ENCODE data around the gene SPATA31C2.

SPATA31C2 gene

GRCh38 chr9:88108779-88109178 is 29.5 kb downstream of the SPATA31C2 start:
- TF ChIP-seq POLR2A (IDR thresholded peaks at IDR 0.05; ENCODE audit: extremely low read depth, insufficient read length), result no peak
- TF ChIP-seq MYC (IDR thresholded peaks at IDR 0.05; ENCODE audit: low read depth, low read length), result no peak
- H3K4me3 ChIP-seq (ENCODE audit: low read depth, low read length), result no peak overlapping the region
- DNase-seq (ENCODE audit: low read depth), result no peak

GRCh38 chr9:88106492-88106891 is 31.8 kb downstream of the SPATA31C2 start:
- DNase-seq (ENCODE audit: low read depth), result peak; percentile 28
- no peak overlapping the region for H3K4me3 ChIP-seq (ENCODE audit: low read depth, low read length)
- TF ChIP-seq MAX (IDR thresholded peaks at IDR 0.05; ENCODE audit: low read depth, low read length) (peak; percentile 88), POLR2A (IDR thresholded peaks at IDR 0.05; ENCODE audit: extremely low read depth, insufficient read length) (no peak), MYC (IDR thresholded peaks at IDR 0.05; ENCODE audit: low read depth, low read length) (peak; percentile 74; the same call in 1 of the 2 replicates), CTCF (IDR thresholded peaks at IDR 0.05; ENCODE audit: low read depth, low read length) (peak; percentile 29)

- peak; percentile 82 for TF ChIP-seq MAX (IDR thresholded peaks at IDR 0.05; ENCODE audit: low read depth, low read length)
- TF ChIP-seq POLR2A (IDR thresholded peaks at IDR 0.05; ENCODE audit: extremely low read depth, insufficient read length), result no peak
- TF ChIP-seq CTCF (IDR thresholded peaks at IDR 0.05; ENCODE audit: low read depth, low read length), result no peak
- peak; percentile 61 for TF ChIP-seq MYC (IDR thresholded peaks at IDR 0.05; ENCODE audit: low read depth, low read length)
- H3K4me3 ChIP-seq (ENCODE audit: low read depth, low read length), result peak overlapping the region; percentile 18
- peak; percentile 59 for DNase-seq (ENCODE audit: low read depth)
These were observed 45.4 kb downstream of the SPATA31C2 start for GRCh38 chr9:88092797-88093331.

GRCh38 chr9:88090151-88090581 is 48.1 kb downstream of the SPATA31C2 start:
- H3K4me3 ChIP-seq (ENCODE audit: low read depth, low read length), result no peak overlapping the region
- no peak for DNase-seq (ENCODE audit: low read depth)
- TF ChIP-seq MYC (IDR thresholded peaks at IDR 0.05; ENCODE audit: low read depth, low read length), result no peak
- no peak for TF ChIP-seq MAX (IDR thresholded peaks at IDR 0.05; ENCODE audit: low read depth, low read length)
- no peak for TF ChIP-seq POLR2A (IDR thresholded peaks at IDR 0.05; ENCODE audit: extremely low read depth, insufficient read length)
- no peak for TF ChIP-seq CTCF (IDR thresholded peaks at IDR 0.05; ENCODE audit: low read depth, low read length)

GRCh38 chr9:88087906-88088305 is 50.4 kb downstream of the SPATA31C2 start:
- DNase-seq (ENCODE audit: low read depth), result no peak
- no peak overlapping the region for H3K4me3 ChIP-seq (ENCODE audit: low read depth, low read length)
- TF ChIP-seq MYC (IDR thresholded peaks at IDR 0.05; ENCODE audit: low read depth, low read length) (no peak), CTCF (IDR thresholded peaks at IDR 0.05; ENCODE audit: low read depth, low read length) (no peak), MAX (IDR thresholded peaks at IDR 0.05; ENCODE audit: low read depth, low read length) (no peak), POLR2A (IDR thresholded peaks at IDR 0.05; ENCODE audit: extremely low read depth, insufficient read length) (no peak)

GRCh38 chr9:88085476-88085875 is 52.8 kb downstream of the SPATA31C2 start:
- no peak for TF ChIP-seq POLR2A (IDR thresholded peaks at IDR 0.05; ENCODE audit: extremely low read depth, insufficient read length)
- TF ChIP-seq MAX (IDR thresholded peaks at IDR 0.05; ENCODE audit: low read depth, low read length), result no peak
- TF ChIP-seq MYC (IDR thresholded peaks at IDR 0.05; ENCODE audit: low read depth, low read length), result no peak
- no peak for DNase-seq (ENCODE audit: low read depth)

More at GRCh38 chr9:88085476-88085875, 52.8 kb downstream of the SPATA31C2 start:
- H3K4me3 ChIP-seq (ENCODE audit: low read depth, low read length), result no peak overlapping the region
